PC-9 (cell line): ENCODE results near the gene SGCD.

Experiments used
- EZH2 ChIP-seq: fragments of 200-600 bp; sonication (generic); IDR thresholded peaks from 2 replicates; pipeline ENCODE4 v1.8.0; 2017; ENCODE audit warnings: antibody characterized with exemption, low read depth
- TF ChIP-seq, protein P1 (sequence below): fragments of 200-600 bp; sonication (generic); conservative IDR thresholded peaks from 2 replicates; pipeline ENCODE4 v1.6.1; 2017; ENCODE audit warnings: mixed run types, antibody characterized with exemption, mild to moderate bottlenecking, moderate library complexity

DNA sequence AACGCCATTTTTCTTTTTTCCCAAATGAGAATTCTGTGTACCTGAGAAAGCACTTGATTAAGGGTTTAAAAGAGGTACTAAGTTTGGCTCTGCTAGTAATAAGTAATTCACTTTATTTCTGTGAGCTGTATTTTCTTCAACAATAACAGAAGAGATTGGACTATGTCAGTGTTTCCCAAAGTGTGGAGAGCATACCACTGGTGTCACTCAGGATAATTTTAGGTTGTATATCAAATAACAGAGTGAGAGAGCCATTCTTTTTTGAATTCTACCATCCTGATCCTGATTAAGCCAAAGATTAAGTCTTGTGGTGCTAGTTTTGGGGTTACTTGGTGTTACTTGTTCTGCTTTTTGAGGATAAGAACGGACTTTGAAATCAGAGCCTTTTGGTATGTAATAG, 380.8 kb downstream of the SGCD start:
- TF ChIP-seq, protein P1, sequence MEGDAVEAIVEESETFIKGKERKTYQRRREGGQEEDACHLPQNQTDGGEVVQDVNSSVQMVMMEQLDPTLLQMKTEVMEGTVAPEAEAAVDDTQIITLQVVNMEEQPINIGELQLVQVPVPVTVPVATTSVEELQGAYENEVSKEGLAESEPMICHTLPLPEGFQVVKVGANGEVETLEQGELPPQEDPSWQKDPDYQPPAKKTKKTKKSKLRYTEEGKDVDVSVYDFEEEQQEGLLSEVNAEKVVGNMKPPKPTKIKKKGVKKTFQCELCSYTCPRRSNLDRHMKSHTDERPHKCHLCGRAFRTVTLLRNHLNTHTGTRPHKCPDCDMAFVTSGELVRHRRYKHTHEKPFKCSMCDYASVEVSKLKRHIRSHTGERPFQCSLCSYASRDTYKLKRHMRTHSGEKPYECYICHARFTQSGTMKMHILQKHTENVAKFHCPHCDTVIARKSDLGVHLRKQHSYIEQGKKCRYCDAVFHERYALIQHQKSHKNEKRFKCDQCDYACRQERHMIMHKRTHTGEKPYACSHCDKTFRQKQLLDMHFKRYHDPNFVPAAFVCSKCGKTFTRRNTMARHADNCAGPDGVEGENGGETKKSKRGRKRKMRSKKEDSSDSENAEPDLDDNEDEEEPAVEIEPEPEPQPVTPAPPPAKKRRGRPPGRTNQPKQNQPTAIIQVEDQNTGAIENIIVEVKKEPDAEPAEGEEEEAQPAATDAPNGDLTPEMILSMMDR, result no peak
- no peak for TF ChIP-seq EZH2
